Measurements from ENCODE around the gene NECAP2.

Gene NECAP2

DNA sequence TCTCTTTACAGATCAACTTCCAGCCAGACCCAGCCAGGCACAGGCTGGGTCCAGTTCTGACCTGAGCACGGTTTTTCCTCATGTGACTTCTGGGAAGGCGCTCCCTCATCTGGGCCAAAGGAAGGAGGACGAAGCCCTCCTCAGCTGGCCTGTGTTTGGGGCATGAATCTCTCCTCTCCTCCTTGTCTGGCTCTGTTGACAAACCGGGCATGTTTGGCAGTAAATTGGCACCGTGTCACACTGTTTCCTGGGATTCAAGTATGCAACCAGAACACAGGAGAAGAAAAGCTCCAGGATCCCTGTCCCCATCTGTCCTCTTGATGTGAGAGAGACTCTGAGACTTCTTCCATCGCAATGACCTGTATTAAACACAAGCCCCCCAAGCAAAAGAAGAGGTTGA is 18.3 kb downstream of the NECAP2 start:
- Histone ChIP-seq H3K4me1 (ENCODE audit: low read length) (no peaks in the 10 kb centered on the region), H3K36me3 (replicated peaks; ENCODE audit: insufficient read depth, low read length) (peaks cover 12% of the 10 kb centered on the region), H3F3A (ENCODE audit: insufficient read depth, low read length) (no peaks in the 10 kb centered on the region), H2AFZ (ENCODE audit: low read length) (no peak overlapping the region), H3K9ac (ENCODE audit: low read length) (no peak overlapping the region), H3K79me2 (ENCODE audit: low read length) (peaks cover 8% of the 10 kb centered on the region; the same call in 1 of the 2 replicates), H3K4me3 (ENCODE audit: low read length) (no peak overlapping the region), H3K9me3 (replicated peaks; ENCODE audit: insufficient read depth, low read length) (no peaks in the 10 kb centered on the region), H4K20me1 (ENCODE audit: insufficient read depth, low read length) (peaks cover 2% of the 10 kb centered on the region; the same call in 1 of the 2 replicates), H3K9me2 (replicated peaks; ENCODE audit: insufficient read depth, low read length) (no peaks in the 10 kb centered on the region), H3K27me3 (replicated peaks; ENCODE audit: insufficient read depth, low read length) (no peaks in the 10 kb centered on the region), H3K4me2 (ENCODE audit: low read depth, low read length) (no peak overlapping the region), H3K27ac (ENCODE audit: low read length) (no peak overlapping the region)
- DNase-seq = no peak
- TF ChIP-seq EZH2phosphoT487 (IDR thresholded peaks at IDR 0.05; ENCODE audit: low read length) = no peak
- no peak for TF ChIP-seq EZH2 (optimal IDR thresholded peaks at IDR 0.05; ENCODE audit: low read depth, low read length)
- no peak for TF ChIP-seq CTCF (IDR thresholded peaks at IDR 0.05; ENCODE audit: low read length)

DNA sequence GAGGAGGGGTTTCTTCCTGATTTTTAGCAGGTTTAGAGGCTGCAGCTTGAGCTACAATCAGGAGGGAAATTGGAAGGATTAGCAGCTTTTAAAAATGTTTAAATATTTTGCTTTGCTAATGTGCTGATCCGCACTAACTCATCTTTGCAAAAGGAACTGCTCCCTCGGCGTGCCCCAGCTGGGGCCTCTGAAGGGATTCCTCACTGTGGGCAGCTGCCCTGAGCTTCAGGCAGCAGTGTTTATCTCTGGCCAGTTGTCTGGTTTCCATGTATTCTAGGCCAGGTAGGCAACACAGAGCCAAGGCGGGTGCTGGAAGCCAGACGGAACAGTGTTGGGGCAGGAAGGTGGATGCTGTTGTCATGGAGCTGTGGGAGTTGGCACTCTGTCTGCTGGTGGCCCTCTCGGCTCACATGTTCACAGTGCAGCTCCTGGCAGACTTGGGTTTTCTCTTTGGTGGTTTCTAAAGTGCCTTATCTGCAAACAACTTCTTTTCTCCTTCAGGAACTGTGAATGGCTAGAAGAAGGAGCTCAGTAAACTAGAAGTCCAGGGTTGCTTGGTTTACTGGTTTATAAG is 18.9 kb downstream of the NECAP2 start:
- Histone ChIP-seq H3F3A (ENCODE audit: insufficient read depth, low read length) (no peaks in the 10 kb centered on the region), H4K20me1 (ENCODE audit: insufficient read depth, low read length) (peaks cover 2% of the 10 kb centered on the region; the same call in 1 of the 2 replicates), H3K4me3 (ENCODE audit: low read length) (no peak overlapping the region), H3K4me2 (ENCODE audit: low read depth, low read length) (no peak overlapping the region), H3K9me3 (replicated peaks; ENCODE audit: insufficient read depth, low read length) (no peaks in the 10 kb centered on the region), H3K27me3 (replicated peaks; ENCODE audit: insufficient read depth, low read length) (no peaks in the 10 kb centered on the region), H3K9ac (ENCODE audit: low read length) (no peak overlapping the region), H3K4me1 (ENCODE audit: low read length) (no peaks in the 10 kb centered on the region), H3K9me2 (replicated peaks; ENCODE audit: insufficient read depth, low read length) (no peaks in the 10 kb centered on the region), H3K36me3 (replicated peaks; ENCODE audit: insufficient read depth, low read length) (peaks cover 12% of the 10 kb centered on the region), H3K27ac (ENCODE audit: low read length) (no peak overlapping the region), H2AFZ (ENCODE audit: low read length) (no peak overlapping the region), H3K79me2 (ENCODE audit: low read length) (peaks cover 8% of the 10 kb centered on the region; the same call in 1 of the 2 replicates)
- TF ChIP-seq CTCF (IDR thresholded peaks at IDR 0.05; ENCODE audit: low read length) (no peak), EZH2 (optimal IDR thresholded peaks at IDR 0.05; ENCODE audit: low read depth, low read length) (no peak), EZH2phosphoT487 (IDR thresholded peaks at IDR 0.05; ENCODE audit: low read length) (no peak)
- no peak for DNase-seq

DNA sequence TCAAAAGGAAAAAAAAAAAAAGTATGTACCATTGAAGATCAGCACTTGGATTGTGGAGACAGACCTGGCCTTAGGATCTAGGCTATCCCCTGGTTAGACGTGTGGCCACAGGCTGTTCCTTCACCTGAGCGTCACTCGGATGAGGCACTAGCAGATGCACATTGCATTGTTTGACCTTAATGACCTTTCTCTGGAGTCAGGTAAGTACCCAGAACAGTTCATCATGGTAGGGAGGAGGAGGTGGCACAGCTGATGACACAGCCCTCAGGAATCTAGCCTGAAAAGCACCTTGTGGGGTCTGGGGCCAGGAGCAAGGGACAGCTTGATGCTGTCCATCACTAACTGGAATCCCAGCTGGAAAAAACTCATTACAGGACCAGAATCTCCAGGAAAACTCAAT is 21.2 kb downstream of the NECAP2 start:
- Histone ChIP-seq H3K4me1 (ENCODE audit: low read length) (no peaks in the 10 kb centered on the region), H3K79me2 (ENCODE audit: low read length) (peaks cover 2% of the 10 kb centered on the region; the same call in 1 of the 2 replicates), H3K9me2 (replicated peaks; ENCODE audit: insufficient read depth, low read length) (no peaks in the 10 kb centered on the region), H2AFZ (ENCODE audit: low read length) (no peak overlapping the region), H4K20me1 (ENCODE audit: insufficient read depth, low read length) (peaks cover 2% of the 10 kb centered on the region; the same call in 1 of the 2 replicates), H3K4me2 (ENCODE audit: low read depth, low read length) (no peak overlapping the region), H3K9me3 (replicated peaks; ENCODE audit: insufficient read depth, low read length) (no peaks in the 10 kb centered on the region), H3K9ac (ENCODE audit: low read length) (no peak overlapping the region), H3K27ac (ENCODE audit: low read length) (no peak overlapping the region), H3K27me3 (replicated peaks; ENCODE audit: insufficient read depth, low read length) (no peaks in the 10 kb centered on the region), H3K4me3 (ENCODE audit: low read length) (no peak overlapping the region), H3K36me3 (replicated peaks; ENCODE audit: insufficient read depth, low read length) (peaks cover 12% of the 10 kb centered on the region), H3F3A (ENCODE audit: insufficient read depth, low read length) (no peaks in the 10 kb centered on the region)
- no peak for DNase-seq
- TF ChIP-seq CTCF (IDR thresholded peaks at IDR 0.05; ENCODE audit: low read length) (no peak), EZH2phosphoT487 (IDR thresholded peaks at IDR 0.05; ENCODE audit: low read length) (no peak), EZH2 (optimal IDR thresholded peaks at IDR 0.05; ENCODE audit: low read depth, low read length) (no peak)
